ENCODE data around the gene FBXW8.

FBXW8 gene

GRCh38 chr12:117041798-117042170 is 131.0 kb downstream of the FBXW8 start:
- TF ChIP-seq, protein P1, sequence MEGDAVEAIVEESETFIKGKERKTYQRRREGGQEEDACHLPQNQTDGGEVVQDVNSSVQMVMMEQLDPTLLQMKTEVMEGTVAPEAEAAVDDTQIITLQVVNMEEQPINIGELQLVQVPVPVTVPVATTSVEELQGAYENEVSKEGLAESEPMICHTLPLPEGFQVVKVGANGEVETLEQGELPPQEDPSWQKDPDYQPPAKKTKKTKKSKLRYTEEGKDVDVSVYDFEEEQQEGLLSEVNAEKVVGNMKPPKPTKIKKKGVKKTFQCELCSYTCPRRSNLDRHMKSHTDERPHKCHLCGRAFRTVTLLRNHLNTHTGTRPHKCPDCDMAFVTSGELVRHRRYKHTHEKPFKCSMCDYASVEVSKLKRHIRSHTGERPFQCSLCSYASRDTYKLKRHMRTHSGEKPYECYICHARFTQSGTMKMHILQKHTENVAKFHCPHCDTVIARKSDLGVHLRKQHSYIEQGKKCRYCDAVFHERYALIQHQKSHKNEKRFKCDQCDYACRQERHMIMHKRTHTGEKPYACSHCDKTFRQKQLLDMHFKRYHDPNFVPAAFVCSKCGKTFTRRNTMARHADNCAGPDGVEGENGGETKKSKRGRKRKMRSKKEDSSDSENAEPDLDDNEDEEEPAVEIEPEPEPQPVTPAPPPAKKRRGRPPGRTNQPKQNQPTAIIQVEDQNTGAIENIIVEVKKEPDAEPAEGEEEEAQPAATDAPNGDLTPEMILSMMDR (IDR thresholded peaks at IDR 0.05; ENCODE audit: low read depth, low read length) = no peak
- no peak overlapping the region for H3K4me3 ChIP-seq (ENCODE audit: low read depth, low read length)

DNA sequence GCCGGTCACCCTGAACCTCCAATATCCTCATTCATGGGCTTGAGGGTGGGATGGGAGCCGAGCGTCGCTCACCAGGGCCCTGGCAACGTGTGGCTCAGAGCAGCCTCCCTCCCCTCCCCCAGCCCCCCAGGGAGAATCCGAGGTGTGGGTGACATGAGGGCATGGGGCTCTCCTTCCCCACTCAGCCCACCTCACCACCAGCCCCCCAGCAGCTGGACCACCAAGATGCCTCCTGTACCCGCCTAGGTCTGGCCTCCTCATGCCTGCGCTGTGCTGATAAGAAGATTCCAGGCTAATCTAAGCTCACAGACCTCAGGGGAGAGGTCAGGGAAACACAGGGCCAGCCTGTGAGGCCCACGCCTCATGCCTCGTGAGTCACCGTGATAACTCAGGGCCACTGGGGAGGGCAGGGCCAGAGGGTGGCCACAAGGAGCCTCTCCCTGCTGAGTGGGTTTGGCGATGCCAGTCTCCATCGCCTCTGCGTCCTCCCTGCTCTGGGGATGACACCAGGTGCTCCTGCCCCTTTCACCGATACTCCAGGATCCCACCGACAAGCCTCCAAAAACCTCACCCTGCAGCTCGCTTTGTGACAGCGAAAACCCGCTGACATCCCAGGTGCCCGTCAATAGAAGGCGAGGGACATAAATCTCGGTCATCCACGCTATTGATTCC is 131.6 kb downstream of the FBXW8 start:
- TF ChIP-seq, protein P1 (IDR thresholded peaks at IDR 0.05; ENCODE audit: low read depth, low read length) = no peak
- H3K4me3 ChIP-seq (ENCODE audit: low read depth, low read length) = no peak overlapping the region

DNA sequence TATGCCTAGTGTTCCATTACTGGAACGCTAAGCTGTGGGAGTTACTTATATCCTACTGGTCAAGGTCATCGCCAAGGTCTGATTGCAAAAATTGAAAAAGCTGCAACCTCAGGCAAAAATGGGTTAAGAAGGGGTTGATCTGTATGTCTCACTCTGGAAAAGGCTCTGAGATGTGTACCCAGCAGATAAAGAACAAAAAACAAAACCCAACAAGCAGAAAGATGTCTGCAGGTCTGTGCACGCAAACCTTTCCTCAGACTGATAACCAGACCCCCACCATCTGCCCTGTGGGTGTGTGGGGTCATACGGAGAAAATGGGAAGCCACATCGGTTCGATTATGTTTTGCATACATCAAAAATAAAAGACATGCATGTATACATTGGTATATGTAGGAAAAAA is 132.1 kb downstream of the FBXW8 start:
- TF ChIP-seq, protein P1 (IDR thresholded peaks at IDR 0.05; ENCODE audit: low read depth, low read length) = no peak

DNA sequence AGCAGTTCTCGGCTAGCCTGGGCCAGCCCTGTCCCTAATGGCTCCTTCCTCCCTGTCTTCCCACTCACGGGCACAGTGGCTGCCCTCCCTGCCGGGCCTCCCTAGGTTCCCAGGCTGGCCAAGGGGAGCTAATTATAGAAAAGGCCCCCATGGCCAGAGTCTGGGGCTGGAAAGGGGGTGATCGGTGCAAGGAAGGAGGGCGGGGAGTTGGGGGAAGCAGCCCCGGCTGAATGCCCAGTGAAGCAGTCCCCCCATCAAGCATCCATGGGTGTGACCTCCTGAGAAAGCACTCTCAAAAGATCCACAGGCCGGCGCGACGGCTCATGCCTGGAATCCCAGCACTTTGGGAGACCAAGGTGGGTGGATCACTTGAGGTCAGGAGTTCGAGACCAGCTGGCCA is 133.6 kb downstream of the FBXW8 start:
- TF ChIP-seq, protein P1 (IDR thresholded peaks at IDR 0.05; ENCODE audit: low read depth, low read length) = no peak
- H3K4me3 ChIP-seq (ENCODE audit: low read depth, low read length) = no peak overlapping the region

More for the DNA sequence above, 132.1 kb downstream of the FBXW8 start:
- H3K4me3 ChIP-seq (ENCODE audit: low read depth, low read length) = no peak overlapping the region

DNA sequence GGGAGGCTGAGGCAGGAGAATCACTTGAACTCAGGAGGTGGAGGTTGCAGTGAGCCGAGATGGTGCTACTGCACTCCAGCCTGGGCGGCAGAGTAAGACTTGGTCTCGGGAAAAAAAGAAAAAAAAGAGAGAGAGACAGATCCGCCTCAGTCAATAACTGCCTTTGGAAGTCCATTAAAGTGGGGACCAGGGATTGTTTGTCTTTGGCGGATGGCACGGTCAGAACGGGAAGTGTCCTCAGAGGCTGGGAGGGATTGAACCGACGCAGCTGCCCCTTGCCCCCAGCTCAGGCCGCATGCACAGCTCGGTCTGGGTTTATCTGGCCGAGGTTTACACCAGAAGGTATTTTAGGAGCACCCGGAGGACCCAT is 134.0 kb downstream of the FBXW8 start:
- TF ChIP-seq, protein P1 (IDR thresholded peaks at IDR 0.05; ENCODE audit: low read depth, low read length) = no peak
- H3K4me3 ChIP-seq (ENCODE audit: low read depth, low read length) = no peak overlapping the region

DNA sequence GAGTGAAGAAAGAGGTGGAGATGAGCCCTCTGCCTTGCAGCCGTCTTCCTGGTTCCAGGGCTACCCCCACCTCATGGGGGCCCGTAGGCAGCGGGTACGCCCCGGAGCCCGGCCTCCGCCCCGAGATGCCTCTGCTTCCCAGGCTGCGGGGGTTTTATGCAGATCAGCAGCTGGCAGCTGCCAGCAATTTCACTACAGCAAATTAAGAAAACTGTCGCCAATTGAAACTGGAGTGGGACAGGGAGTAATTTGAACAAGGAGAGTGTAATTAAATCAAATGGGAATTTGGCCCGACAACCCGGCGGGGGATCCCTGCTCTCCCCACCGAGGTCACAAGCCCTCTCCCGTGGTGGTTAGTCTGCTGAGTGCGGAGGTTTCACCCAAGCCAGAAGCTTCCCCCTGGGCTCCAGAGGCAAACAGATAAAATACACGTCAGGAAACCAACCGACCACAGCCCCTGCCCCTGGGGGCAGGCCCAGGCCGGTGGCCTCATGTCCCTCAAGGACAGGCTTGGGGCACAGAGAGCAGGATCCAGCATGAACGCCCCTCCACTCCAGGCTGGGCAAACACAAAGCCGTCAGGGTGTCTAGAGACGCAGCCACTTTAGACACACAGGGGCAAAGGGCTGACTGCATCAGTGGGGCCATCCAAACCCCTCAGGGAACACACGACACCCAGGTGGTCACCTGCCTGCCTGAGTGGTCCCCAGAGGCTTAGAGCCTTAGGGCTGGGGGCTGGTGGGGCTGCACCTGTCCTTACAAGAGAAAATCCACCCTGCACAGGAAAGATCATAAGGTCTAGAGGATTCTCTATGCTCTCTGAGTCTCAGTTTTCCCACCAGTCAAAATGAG is 134.6 kb downstream of the FBXW8 start:
- TF ChIP-seq, protein P1 (IDR thresholded peaks at IDR 0.05; ENCODE audit: low read depth, low read length) = no peak
- no peak overlapping the region for H3K4me3 ChIP-seq (ENCODE audit: low read depth, low read length)

- no peak overlapping the region for H3K4me3 ChIP-seq (ENCODE audit: low read depth, low read length)
- TF ChIP-seq, protein P1 (IDR thresholded peaks at IDR 0.05; ENCODE audit: low read depth, low read length) = no peak
Measured at GRCh38 chr12:117046011-117046369, 135.2 kb downstream of the FBXW8 start.

Measured in WI38 (cell line).